T-cell (primary cell): ENCODE results near the gene GDF11. TPM values are rescaled to one million over a fixed set of nuclear protein-coding genes. Genes with fewer than 3 reads are reported as not detected.
"Not testable (repeated sequence)": the region's sequence is repeated elsewhere in the genome, so short reads cannot be mapped to it uniquely, and the experiment has no call there.

Experiments used
- ATAC-seq, 4 experiments: fragments of 200-7000 bp in 3 of 4; fragments of 150-1000 bp in 1 of 4; cut with Tn5 transposase; replicated peaks in 1 of 4; 1 replicate in 3 of 4; 2 replicates in 1 of 4; pipeline ENCODE4 v1.10.0; 2021; ENCODE audit warnings: moderate library complexity in 3 of 4, mild to moderate bottlenecking in 2 of 4, moderate number of reproducible peaks in 1 of 4
- CTCF ChIA-PET, 2 donors: fragments of 300-600 bp; sonication (Branson Sonifier 250); formaldehyde crosslinking; loops; one replicate each; lab custom pipeline; 2022; ENCODE audit warnings: antibody characterized with exemption in 2 of 2; lab: Charles Lee
- POLR2A ChIA-PET, 2 donors: fragments of 300-600 bp; sonication (Branson Sonifier 250); formaldehyde crosslinking; loops; one replicate each; lab custom pipeline; 2022; ENCODE audit warnings: antibody characterized with exemption in 2 of 2; lab: Charles Lee
- DNase-seq, 35 experiments: peaks; one replicate each; pipeline versions ENCODE4 v3.0.0 to v3.0.0-alpha.2; 2013 to 2023
- H3K27ac ChIP-seq: one replicate; pipeline ENCODE4 v1.5.1; 2013; ENCODE audit warnings: low read length
- H3K27me3 ChIP-seq, 2 experiments: replicated peaks in 1 of 2; 1 replicate in 1 of 2; 2 replicates in 1 of 2; pipeline versions ENCODE4 v1.6.1 to v1.7.0; 2013; ENCODE audit warnings: low read length in 1 of 2, mixed read lengths in 1 of 2; ENCODE audit not compliant: control insufficient read depth in 2 of 2, insufficient read depth in 2 of 2; ENCODE audit errors: extremely low read depth in 1 of 2
- H3K36me3 ChIP-seq, 2 donors: 1 replicate in 1 of 2; 2 replicates in 1 of 2; pipeline versions ENCODE4 v1.6.1 to v1.7.0; 2013; ENCODE audit warnings: low read length in 1 of 2; ENCODE audit not compliant: control insufficient read depth in 2 of 2, insufficient read depth in 1 of 2; ENCODE audit errors: extremely low read depth in 1 of 2
- H3K4me1 ChIP-seq, 2 experiments: 1 replicate in 1 of 2; 2 replicates in 1 of 2; pipeline versions ENCODE4 v1.6.1 to v1.7.0; 2013; ENCODE audit warnings: low read length in 2 of 2, mixed read lengths in 1 of 2; ENCODE audit not compliant: insufficient read depth in 2 of 2, control insufficient read depth in 1 of 2; ENCODE audit errors: extremely low read depth in 1 of 2
- H3K4me3 ChIP-seq, 2 donors: 1 replicate in 1 of 2; 2 replicates in 1 of 2; pipeline versions ENCODE4 v1.5.1 to v1.7.0; 2013; ENCODE audit warnings: mild to moderate bottlenecking in 2 of 2, low read length in 1 of 2, moderate library complexity in 1 of 2; ENCODE audit not compliant: control insufficient read depth in 1 of 2; ENCODE audit errors: extremely low read depth in 1 of 2
- H3K9me3 ChIP-seq: 2 replicates; pipeline ENCODE4 v1.7.0; 2013
- H3K27ac Mint-ChIP-seq, 2 donors: one replicate each; pipeline ENCODE4 v1.8.0; 2020 to 2021; ENCODE audit warnings: mild to moderate bottlenecking in 2 of 2, mixed read lengths in 2 of 2
- H3K27me3 Mint-ChIP-seq, 2 donors: one replicate each; pipeline ENCODE4 v1.8.0; 2021 to 2022; ENCODE audit warnings: mixed read lengths in 2 of 2
- H3K36me3 Mint-ChIP-seq: one replicate; pipeline ENCODE4 v1.8.0; 2021; ENCODE audit warnings: mixed read lengths
- H3K4me1 Mint-ChIP-seq, 3 donors: one replicate each; pipeline ENCODE4 v1.8.0; 2020 to 2022; ENCODE audit warnings: mixed read lengths in 3 of 3, mild to moderate bottlenecking in 1 of 3
- H3K4me3 Mint-ChIP-seq, 3 donors: one replicate each; pipeline ENCODE4 v1.8.0; 2020 to 2022; ENCODE audit warnings: mild to moderate bottlenecking in 3 of 3, mixed read lengths in 3 of 3, moderate library complexity in 3 of 3
- H3K9me3 Mint-ChIP-seq, 3 donors: one replicate each; pipeline ENCODE4 v1.8.0; 2020 to 2022; ENCODE audit warnings: mixed read lengths in 3 of 3
- WGBS: methylation state at CpG from one replicate; pipeline ENCODE4 v1.1.5; 2013; ENCODE audit warnings: missing lambda C conversion rate; ENCODE audit not compliant: insufficient coverage; 5-methylcytosine and 5-hydroxymethylcytosine counted together
- total RNA-seq, 35 experiments: library from RNA in 6 of 35; stranded (reverse) in 6 of 35; fragments of 120-200 nt in 1 of 35; gene quantifications; one replicate each; pipeline versions ENCODE4 v1.2.1 to v1.2.4 and lab custom pipeline; 2013 to 2026

The GDF11 gene
- total RNA-seq, 5 donors from 2014 or later (not counting 1 experiment from before 2014, with no cell fraction given) = 7.5 to 12.9 (median 11.5) TPM

DNA sequence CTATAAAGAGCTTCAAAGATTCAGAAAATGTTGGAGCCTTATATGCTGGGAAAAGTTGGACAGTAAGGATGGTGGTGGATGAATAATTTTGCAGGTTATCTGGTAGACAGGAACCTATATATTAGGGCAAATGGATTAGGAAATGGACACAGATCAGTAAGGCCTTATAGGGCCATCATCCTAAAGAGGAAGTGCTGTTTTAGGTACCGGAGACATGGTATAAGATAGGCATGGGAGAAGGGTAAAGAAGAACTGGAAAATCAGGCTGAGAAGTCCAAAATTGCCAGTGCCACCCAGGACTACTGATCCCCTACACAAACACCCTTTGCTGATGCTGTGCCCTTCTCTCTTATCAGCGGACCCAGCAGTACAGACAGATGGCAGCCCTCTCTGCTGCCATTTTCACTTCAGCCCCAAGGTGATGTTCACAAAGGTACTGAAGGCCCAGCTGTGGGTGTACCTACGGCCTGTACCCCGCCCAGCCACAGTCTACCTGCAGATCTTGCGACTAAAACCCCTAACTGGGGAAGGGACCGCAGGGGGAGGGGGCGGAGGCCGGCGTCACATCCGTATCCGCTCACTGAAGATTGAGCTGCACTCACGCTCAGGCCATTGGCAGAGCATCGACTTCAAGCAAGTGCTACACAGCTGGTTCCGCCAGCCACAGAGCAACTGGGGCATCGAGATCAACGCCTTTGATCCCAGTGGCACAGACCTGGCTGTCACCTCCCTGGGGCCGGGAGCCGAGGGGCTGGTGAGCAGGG is 5.5 kb downstream of the GDF11 start:
- H3K27me3 Mint-ChIP-seq = no peaks in the 10 kb centered on the region
- H3K36me3 ChIP-seq = peaks cover 5 to 34% of the 10 kb centered on the region in 2 donors
- peaks cover 8 to 26% of the 10 kb centered on the region in 2 experiments for H3K4me1 ChIP-seq
- 96% methylated on average over 17 of the region's 18 CpGs for WGBS
- POLR2A ChIA-PET = interaction anchor here in 1 of 2 donors (0.6 kb wide), 1 partner anchor 57 kb away, joined by 8 read pairs; no protein-coding TSS in a partner anchor
- H3K27ac ChIP-seq = no peak overlapping the region
- peaks cover 22 to 36% (median 30%) of the 10 kb centered on the region in 3 donors for H3K4me1 Mint-ChIP-seq
- CTCF ChIA-PET = interaction anchor here (0.6 to 2.4 kb wide), 7 partner anchors 10 to 247 kb away, joined by 3 to 10 read pairs (median 3); no protein-coding TSS in a partner anchor
- no peak overlapping the region for H3K4me3 ChIP-seq
- H3K4me3 Mint-ChIP-seq = no peak overlapping the region
- peak overlapping the region; percentile 53 to 85 for H3K27ac Mint-ChIP-seq
- peaks cover 6% of the 10 kb centered on the region for H3K36me3 Mint-ChIP-seq
- no peaks in the 10 kb centered on the region for H3K9me3 ChIP-seq
- DNase-seq (no peak), ATAC-seq (no peak)
- no peaks in the 10 kb centered on the region for H3K27me3 ChIP-seq
- H3K9me3 Mint-ChIP-seq = no peaks in the 10 kb centered on the region

DNA sequence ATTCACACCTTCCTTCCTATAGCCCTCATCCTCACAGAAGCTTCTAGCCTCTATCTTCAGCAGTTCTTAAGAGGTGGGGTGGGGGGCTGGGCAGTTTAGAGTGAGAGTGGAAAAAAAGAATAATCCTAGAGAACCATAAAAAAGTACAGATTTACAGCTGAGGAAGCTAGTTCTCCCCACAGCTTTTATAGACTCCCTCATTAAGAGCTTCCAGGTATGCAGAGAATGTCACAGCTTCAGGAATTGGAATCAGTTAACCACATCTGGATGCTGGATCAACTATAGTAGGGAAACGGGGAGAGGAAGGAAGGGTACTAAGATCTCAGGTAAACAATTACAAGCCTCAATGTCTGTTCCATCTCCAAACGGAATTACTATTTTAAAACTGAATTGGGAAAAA is 12.3 kb downstream of the GDF11 start:
- POLR2A ChIA-PET = interaction anchor here in 1 of 2 donors (0.7 kb wide), 1 partner anchor 1656 kb away, joined by 3 read pairs; no protein-coding TSS in a partner anchor

DNA sequence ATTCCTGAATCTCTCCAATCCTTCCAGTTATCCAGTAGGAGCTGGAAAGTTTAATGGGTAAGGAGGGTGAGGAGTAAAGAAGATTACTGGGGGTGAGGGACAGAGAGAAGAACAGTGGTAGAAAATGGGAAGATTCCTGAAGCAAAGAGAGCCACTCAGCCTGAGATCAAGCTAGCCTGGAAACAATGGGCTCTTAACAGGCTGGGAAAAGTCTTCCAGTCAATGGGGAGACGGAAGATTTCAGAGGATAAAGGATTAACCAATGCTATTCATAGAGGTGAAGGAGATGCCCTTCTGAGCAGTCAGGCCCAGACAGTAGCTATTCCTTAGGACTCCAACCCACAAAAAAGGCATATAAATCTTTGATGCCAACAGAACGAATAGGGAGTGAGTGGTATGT is 14.8 kb downstream of the GDF11 start:
- H3K4me3 ChIP-seq = no peak overlapping the region
- no peaks in the 10 kb centered on the region for H3K9me3 Mint-ChIP-seq
- no peak for ATAC-seq
- no peaks in the 10 kb centered on the region for H3K4me1 ChIP-seq
- H3K27me3 Mint-ChIP-seq = no peaks in the 10 kb centered on the region
- H3K27ac Mint-ChIP-seq = peak overlapping the region in 1 of 2 donors; percentile 50
- CTCF ChIA-PET = interaction anchor here in 1 of 2 donors (1.0 kb wide), 1 partner anchor 19 kb away, joined by 3 read pairs; no protein-coding TSS in a partner anchor
- H3K27ac ChIP-seq = no peak overlapping the region
- no peak for DNase-seq
- peaks cover 47% of the 10 kb centered on the region for H3K36me3 Mint-ChIP-seq
- no peaks in the 10 kb centered on the region for H3K9me3 ChIP-seq
- POLR2A ChIA-PET = no interaction called here
- no peaks in the 10 kb centered on the region for H3K27me3 ChIP-seq
- WGBS = no CpG with 5 or more reads among the region's 2 CpGs
- no peak overlapping the region for H3K4me3 Mint-ChIP-seq
- H3K36me3 ChIP-seq = peaks cover 18 to 70% of the 10 kb centered on the region in 2 donors
- H3K4me1 Mint-ChIP-seq = peaks cover 0 to 14% (median 3%) of the 10 kb centered on the region in 3 donors

More for the DNA sequence above, 12.3 kb downstream of the GDF11 start:
- Mint-ChIP-seq H3K4me3 (no peak overlapping the region), H3K36me3 (peaks cover 44% of the 10 kb centered on the region), H3K9me3 (no peaks in the 10 kb centered on the region), H3K27ac (peak overlapping the region in 1 of 2 donors; percentile 77), H3K27me3 (no peaks in the 10 kb centered on the region), H3K4me1 (peaks cover 0 to 14% (median 0%) of the 10 kb centered on the region in 3 donors)
- WGBS = no CpG with 5 or more reads among the region's 2 CpGs
- peaks cover 15 to 85% of the 10 kb centered on the region in 2 donors for H3K36me3 ChIP-seq
- H3K27ac ChIP-seq = no peak overlapping the region
- no peaks in the 10 kb centered on the region for H3K4me1 ChIP-seq
- CTCF ChIA-PET = interaction anchor here (0.5 to 0.7 kb wide), 4 partner anchors 54 to 694 kb away, joined by 3 to 4 read pairs (median 4); partner anchors contain the start of gene TIMELESS (in 1 of the 2)
- no peaks in the 10 kb centered on the region for H3K9me3 ChIP-seq
- no peak for ATAC-seq
- no peaks in the 10 kb centered on the region for H3K27me3 ChIP-seq
- H3K4me3 ChIP-seq = no peak overlapping the region
- DNase-seq = no peak

DNA sequence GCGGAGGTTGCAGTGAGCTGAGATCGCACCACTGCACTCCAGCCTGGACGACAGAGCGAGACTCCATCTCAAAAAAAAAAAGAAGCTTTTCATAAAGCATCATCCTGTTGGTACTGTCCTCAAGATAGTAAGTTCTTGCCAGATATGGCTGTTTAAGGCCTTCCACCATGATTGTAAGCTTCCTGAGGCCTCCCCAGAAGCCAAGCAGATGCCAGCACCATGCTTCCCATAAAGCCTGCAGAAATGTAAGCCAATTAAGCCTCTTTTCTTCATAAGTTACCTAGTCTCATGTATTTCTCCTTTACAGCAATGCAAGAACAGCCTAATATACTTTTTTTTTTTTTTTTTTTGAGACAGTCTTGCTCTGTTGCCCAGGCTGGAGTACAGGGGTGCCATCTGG is 15.7 kb downstream of the GDF11 start:
- POLR2A ChIA-PET = interaction anchor here in 1 of 2 donors (0.6 kb wide), 1 partner anchor 764 kb away, joined by 3 read pairs; no protein-coding TSS in a partner anchor
- not testable (repeated sequence) for H3K27ac ChIP-seq, H3K27me3 ChIP-seq, H3K4me3 ChIP-seq, ATAC-seq, H3K4me3 Mint-ChIP-seq, H3K9me3 ChIP-seq, H3K9me3 Mint-ChIP-seq, H3K27me3 Mint-ChIP-seq, DNase-seq, H3K4me1 ChIP-seq
- peak overlapping the region in 1 of 2 donors; percentile 16 for H3K27ac Mint-ChIP-seq
- peaks cover 22 to 76% of the 10 kb centered on the region in 2 donors for H3K36me3 ChIP-seq
- peaks cover 46% of the 10 kb centered on the region for H3K36me3 Mint-ChIP-seq
- peaks cover 0 to 14% (median 3%) of the 10 kb centered on the region in 3 donors for H3K4me1 Mint-ChIP-seq
- CTCF ChIA-PET = interaction anchor here (0.5 to 1.0 kb wide), 4 partner anchors 12 to 426 kb away, joined by 3 to 6 read pairs (median 4); no protein-coding TSS in a partner anchor
- 100% methylated on average over 4 of the region's 4 CpGs for WGBS

DNA sequence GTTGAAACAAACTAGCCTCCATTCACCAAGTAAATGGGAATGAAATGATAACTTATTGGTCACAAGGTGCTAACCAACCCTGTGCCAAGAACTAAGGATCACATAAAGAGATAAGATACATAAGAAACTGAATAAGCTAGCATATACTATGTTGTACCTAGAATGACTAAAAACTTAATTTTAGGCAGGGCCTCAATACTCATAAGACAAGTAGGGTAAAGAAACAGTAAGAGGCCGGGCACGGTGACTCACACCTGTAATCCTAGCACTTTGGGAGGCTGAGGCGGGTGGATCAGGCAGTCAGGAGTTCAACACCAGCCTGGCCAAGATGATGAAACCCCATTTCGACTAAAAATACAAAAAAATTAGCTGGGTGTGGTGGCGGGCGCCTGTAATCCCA is 17.7 kb downstream of the GDF11 start:
- WGBS = 78% methylated on average over 6 of the region's 6 CpGs
- no peak overlapping the region for H3K4me3 ChIP-seq
- Mint-ChIP-seq H3K27ac (peak overlapping the region in 1 of 2 donors; percentile 55), H3K4me3 (no peak overlapping the region), H3K9me3 (no peaks in the 10 kb centered on the region), H3K36me3 (peaks cover 41% of the 10 kb centered on the region), H3K27me3 (no peaks in the 10 kb centered on the region), H3K4me1 (peaks cover 0 to 10% (median 3%) of the 10 kb centered on the region in 3 donors)
- CTCF ChIA-PET = no interaction called here
- no peaks in the 10 kb centered on the region for H3K27me3 ChIP-seq
- no peak for ATAC-seq
- H3K4me1 ChIP-seq = no peaks in the 10 kb centered on the region
- POLR2A ChIA-PET = no interaction called here
- no peak for DNase-seq
- peaks cover 22 to 68% of the 10 kb centered on the region in 2 donors for H3K36me3 ChIP-seq
- H3K9me3 ChIP-seq = no peaks in the 10 kb centered on the region
- H3K27ac ChIP-seq = no peak overlapping the region

DNA sequence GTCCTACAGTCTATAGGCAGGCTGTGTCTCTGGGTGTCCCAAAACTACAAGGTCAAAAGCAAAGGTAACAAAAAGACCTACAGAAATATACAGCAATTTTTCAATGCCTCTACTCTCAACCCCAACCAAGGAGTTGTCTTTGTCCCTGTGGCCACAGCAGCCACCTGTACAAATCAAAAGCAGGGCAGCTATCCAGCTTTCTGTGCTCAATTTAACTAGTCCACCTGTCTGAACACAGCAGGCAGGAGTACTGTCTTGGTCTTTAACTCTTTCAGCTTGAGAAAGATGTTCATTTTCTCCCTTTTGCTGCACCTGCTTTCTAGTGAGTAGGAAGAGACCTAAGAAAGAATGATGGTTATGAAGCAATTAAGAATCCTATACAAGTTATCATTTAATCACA is 19.7 kb downstream of the GDF11 start:
- Mint-ChIP-seq H3K27me3 (no peaks in the 10 kb centered on the region), H3K4me1 (peaks cover 2 to 7% (median 7%) of the 10 kb centered on the region in 3 donors), H3K4me3 (no peak overlapping the region), H3K36me3 (peaks cover 30% of the 10 kb centered on the region), H3K9me3 (no peaks in the 10 kb centered on the region), H3K27ac (no peak overlapping the region)
- ATAC-seq = no peak
- POLR2A ChIA-PET = interaction anchor here (0.6 kb wide), 2 partner anchors 16 to 41 kb away, joined by 4 read pairs; no protein-coding TSS in a partner anchor
- H3K36me3 ChIP-seq = peaks cover 22 to 54% of the 10 kb centered on the region in 2 donors
- H3K4me1 ChIP-seq = no peaks in the 10 kb centered on the region
- no peak for DNase-seq
- H3K27ac ChIP-seq = no peak overlapping the region
- H3K27me3 ChIP-seq = no peaks in the 10 kb centered on the region
- CTCF ChIA-PET = no interaction called here
- no peak overlapping the region for H3K4me3 ChIP-seq
- H3K9me3 ChIP-seq = no peaks in the 10 kb centered on the region
